SK-N-MC (cell line): ENCODE data around the gene PDC.

Experiments used
- EZH2 ChIP-seq: fragments of 200-600 bp; sonication (generic); IDR thresholded peaks from one replicate; pipeline ENCODE4 v1.6.1; 2017; ENCODE audit warnings: antibody characterized with exemption
- FOXP2 ChIP-seq: optimal IDR thresholded peaks from 2 replicates; pipeline ENCODE3; 2011; ENCODE audit warnings: mild to moderate bottlenecking, moderate library complexity; ENCODE audit not compliant: insufficient read depth; ENCODE audit errors: extremely low read length, control extremely low read depth
- POLR2AphosphoS5 ChIP-seq: IDR thresholded peaks from 2 replicates; pipeline ENCODE4 v1.6.1; 2012; ENCODE audit warnings: mild to moderate bottlenecking, low read depth, low read length, borderline replicate concordance

DNA sequence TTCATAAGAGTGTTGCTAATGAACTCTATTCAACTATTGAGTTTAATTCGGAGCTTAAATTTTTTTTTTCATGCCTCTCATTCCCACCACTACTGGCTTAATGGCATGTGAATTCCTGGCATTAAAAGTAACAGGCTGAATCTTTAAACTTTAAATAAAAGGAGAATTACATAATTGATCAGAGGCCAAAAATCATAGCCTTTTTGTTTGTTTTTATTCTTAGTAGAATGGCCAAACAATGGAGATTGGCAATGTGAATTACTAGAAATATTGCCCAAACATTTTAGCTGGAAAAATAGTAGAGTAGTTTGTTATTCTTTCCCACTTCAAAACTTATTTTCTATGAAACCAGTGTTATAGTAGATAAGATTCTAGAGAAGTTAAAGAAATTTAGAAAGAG is 25.1 kb upstream of the PDC start:
- TF ChIP-seq POLR2AphosphoS5 (no peak), EZH2 (no peak), FOXP2 (no peak)
